Measurements from ENCODE around the gene IFNW1.

Gene IFNW1

DNA sequence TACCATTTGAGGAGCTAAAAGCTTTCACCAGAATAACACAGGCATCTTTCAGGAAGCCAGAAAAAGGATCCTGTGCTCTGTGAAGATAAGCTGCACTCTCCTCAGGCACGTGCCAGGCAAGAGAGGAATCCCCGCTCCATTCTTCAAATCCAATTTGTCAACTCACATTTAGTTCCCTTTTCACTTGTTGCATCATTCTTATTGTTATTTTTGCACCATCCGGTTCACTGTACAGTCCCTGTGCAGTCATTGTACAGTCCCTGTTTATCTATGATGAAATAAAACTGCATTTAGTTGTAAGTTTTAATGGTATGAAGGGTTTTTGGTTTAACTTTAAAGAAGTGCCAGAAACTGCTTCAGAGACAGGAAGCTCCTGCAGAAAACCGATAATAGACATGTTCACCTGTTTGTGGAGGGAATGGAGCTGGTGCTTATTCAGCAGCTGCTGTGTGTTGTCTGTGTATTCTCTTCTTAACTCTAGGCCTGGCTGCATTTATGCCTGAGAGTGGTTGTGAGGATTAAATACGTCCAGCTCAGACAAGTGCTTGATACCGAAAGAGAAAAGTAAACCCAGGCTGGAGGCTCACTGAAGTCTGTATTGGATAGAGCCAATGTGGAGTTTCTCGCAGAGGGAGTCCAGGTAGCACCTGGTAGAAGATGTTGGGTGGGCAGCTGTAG, 22.4 kb downstream of the IFNW1 start:
- no peak overlapping the region for H3K4me3 ChIP-seq (ENCODE audit: low read depth, low read length)
- no peaks in the 10 kb centered on the region for H3K9me3 ChIP-seq (ENCODE audit: severe bottlenecking)
- DNase-seq, result no peak
- H3K36me3 ChIP-seq, result no peaks in the 10 kb centered on the region
- TF ChIP-seq, protein P1, sequence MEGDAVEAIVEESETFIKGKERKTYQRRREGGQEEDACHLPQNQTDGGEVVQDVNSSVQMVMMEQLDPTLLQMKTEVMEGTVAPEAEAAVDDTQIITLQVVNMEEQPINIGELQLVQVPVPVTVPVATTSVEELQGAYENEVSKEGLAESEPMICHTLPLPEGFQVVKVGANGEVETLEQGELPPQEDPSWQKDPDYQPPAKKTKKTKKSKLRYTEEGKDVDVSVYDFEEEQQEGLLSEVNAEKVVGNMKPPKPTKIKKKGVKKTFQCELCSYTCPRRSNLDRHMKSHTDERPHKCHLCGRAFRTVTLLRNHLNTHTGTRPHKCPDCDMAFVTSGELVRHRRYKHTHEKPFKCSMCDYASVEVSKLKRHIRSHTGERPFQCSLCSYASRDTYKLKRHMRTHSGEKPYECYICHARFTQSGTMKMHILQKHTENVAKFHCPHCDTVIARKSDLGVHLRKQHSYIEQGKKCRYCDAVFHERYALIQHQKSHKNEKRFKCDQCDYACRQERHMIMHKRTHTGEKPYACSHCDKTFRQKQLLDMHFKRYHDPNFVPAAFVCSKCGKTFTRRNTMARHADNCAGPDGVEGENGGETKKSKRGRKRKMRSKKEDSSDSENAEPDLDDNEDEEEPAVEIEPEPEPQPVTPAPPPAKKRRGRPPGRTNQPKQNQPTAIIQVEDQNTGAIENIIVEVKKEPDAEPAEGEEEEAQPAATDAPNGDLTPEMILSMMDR (IDR thresholded peaks at IDR 0.05; ENCODE audit: low read depth, low read length), result no peak
- H3K27me3 ChIP-seq (ENCODE audit: insufficient read depth, low read depth, severe bottlenecking), result no peaks in the 10 kb centered on the region
- no peak overlapping the region for H3K27ac ChIP-seq

DNA sequence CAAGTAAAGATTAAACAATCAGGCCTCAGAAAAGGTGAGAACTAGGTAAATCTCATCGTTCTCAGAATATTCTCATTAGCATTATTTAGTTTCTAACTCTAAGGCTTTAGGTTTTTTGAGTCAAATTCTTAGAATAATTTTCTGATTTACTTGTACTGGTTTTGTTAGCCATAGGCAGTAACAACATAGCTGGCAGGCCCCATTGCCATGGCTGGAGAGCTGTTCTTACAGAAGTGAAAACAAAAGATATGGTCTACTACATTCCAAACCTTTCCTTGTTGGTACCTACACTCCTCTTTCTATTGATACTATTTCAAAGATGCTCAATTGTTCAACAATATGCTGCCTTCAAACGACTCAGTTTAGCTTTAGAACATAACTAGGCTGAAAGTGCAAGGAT, 27.3 kb downstream of the IFNW1 start:
- H3K27ac ChIP-seq, result no peak overlapping the region
- H3K9me3 ChIP-seq (ENCODE audit: severe bottlenecking), result no peaks in the 10 kb centered on the region
- TF ChIP-seq, protein P1 (IDR thresholded peaks at IDR 0.05; ENCODE audit: low read depth, low read length), result no peak
- DNase-seq, result no peak
- H3K36me3 ChIP-seq, result no peaks in the 10 kb centered on the region
- no peaks in the 10 kb centered on the region for H3K27me3 ChIP-seq (ENCODE audit: insufficient read depth, low read depth, severe bottlenecking)
- H3K4me3 ChIP-seq (ENCODE audit: low read depth, low read length), result no peak overlapping the region

DNA sequence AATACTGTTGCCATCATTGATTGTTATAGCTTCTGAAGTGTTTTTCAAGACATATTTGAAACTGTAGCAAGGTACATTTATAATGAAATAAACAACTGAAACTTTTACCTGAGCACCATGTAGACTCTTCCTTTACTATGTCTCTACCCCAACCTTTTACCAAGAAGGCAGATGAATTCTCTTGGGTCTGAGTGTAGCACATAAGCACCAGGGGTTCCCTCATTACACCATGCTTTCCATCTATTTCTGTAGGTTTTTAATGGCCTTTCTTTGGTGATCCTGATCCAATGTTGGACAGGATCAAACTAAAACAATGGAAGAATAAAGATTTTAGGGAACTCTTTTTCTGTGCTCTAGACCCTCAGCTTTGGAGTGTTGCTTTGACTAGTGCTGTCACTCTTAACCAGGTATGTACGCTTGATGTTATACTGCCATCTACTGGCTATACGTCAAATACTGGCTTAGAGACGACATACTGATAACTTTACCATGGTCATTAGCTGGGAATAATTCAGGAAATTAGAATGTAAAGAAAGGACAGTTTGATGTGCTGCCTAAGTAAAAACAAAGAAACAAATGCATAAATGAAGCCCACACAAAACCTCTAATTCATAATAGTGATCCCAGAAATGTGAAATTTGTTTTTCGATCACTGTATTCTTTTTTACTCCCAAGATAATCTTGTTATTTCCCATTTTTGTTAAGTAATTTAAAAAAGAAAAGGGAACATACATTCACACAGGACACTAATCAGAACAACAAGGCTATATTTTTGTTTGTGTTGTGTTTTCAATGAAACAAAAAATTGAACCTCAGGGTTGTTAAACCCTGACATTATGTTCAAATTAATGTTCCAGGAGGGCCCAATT, 30.7 kb downstream of the IFNW1 start:
- no peaks in the 10 kb centered on the region for H3K9me3 ChIP-seq (ENCODE audit: severe bottlenecking)
- TF ChIP-seq, protein P1 (IDR thresholded peaks at IDR 0.05; ENCODE audit: low read depth, low read length), result peak; percentile 69
- no peaks in the 10 kb centered on the region for H3K36me3 ChIP-seq
- no peak overlapping the region for H3K27ac ChIP-seq
- H3K4me3 ChIP-seq (ENCODE audit: low read depth, low read length), result no peak overlapping the region
- DNase-seq, result peak; percentile 11
- H3K27me3 ChIP-seq (ENCODE audit: insufficient read depth, low read depth, severe bottlenecking), result no peaks in the 10 kb centered on the region

DNA sequence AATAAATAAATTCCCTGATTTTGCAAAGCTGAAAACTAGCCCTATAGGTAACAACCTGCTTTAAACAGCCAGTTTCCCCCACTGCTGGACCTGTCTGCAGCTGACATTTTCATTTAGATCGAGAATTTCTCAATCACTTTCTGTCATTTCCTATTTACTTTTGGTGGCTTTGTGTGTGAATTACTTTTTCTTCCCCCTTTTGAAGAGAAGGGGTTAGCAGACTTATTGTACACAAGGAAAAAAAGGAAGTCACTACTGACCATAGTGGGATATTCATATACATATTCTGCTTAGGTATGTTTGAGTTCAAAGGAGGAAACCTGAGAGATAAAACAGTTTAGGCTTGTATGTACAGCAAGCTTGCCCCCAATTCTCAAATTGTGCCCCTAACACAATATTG, 36.8 kb downstream of the IFNW1 start:
- TF ChIP-seq, protein P1 (IDR thresholded peaks at IDR 0.05; ENCODE audit: low read depth, low read length), result no peak
- H3K27me3 ChIP-seq (ENCODE audit: insufficient read depth, low read depth, severe bottlenecking), result no peaks in the 10 kb centered on the region

DNA sequence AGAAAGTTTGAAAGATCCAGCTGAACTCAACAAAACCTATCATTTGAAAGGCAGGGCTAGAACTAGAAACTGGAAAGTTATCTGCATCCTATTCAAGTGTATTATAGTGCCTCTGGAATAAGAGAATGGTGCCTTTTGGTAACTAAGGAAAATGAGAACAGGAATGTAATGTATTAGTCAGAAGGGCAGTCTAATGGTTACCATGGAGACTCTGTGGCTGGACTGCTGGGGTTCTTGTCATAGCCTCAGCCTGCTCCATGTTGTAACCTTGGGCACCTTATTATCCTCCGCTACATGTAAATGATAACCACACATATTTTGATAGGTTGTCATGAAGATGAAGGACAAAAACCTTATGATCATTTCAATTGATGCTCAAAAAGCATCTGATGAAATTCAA, 39.3 kb downstream of the IFNW1 start:
- Histone ChIP-seq H3K27me3 (ENCODE audit: insufficient read depth, low read depth, severe bottlenecking) (no peaks in the 10 kb centered on the region), H3K9me3 (ENCODE audit: severe bottlenecking) (no peaks in the 10 kb centered on the region), H3K36me3 (no peaks in the 10 kb centered on the region), H3K27ac (no peak overlapping the region), H3K4me3 (ENCODE audit: low read depth, low read length) (no peak overlapping the region)
- TF ChIP-seq, protein P1 (IDR thresholded peaks at IDR 0.05; ENCODE audit: low read depth, low read length), result no peak
- DNase-seq, result no peak

More for the DNA sequence above, 36.8 kb downstream of the IFNW1 start:
- no peak overlapping the region for H3K4me3 ChIP-seq (ENCODE audit: low read depth, low read length)
- H3K36me3 ChIP-seq, result no peaks in the 10 kb centered on the region
- DNase-seq, result no peak
- no peak overlapping the region for H3K27ac ChIP-seq
- no peaks in the 10 kb centered on the region for H3K9me3 ChIP-seq (ENCODE audit: severe bottlenecking)
